ENCODE data around the gene OGA.

DNA sequence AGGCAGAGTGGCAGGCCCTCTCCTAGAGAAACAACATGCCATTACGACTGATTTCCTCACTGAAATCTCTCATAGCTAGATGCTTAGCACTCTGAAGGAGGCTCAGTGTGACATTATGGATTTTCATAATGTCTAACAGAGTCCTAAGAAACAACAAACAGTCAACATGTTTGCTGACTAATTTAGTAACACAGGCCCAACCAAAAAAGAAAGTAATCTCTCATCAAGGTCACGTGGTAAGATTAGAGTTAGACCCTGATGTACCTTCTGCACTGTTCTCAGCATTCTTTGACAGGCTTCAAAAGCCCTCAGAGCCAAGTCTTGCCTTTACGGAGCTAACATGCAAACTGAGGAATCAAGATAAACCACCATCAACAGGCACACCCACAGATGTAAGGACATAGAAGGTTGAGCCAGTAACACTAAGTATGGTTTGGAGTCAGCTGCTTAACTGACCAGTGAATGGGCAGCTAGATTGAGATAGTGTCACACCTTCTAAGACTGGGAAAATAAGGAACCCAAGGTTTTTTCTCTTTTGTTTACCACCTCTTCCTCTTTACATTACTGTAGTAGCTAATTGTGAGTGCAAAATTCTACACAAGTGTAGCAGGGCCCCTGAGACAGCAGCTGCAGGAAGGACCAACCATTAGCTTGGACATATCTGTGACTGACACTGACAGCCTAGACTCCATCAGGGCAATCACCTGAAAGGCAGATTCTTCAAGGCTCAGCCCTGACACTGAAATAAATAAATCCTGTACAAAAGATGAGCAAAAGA, 40.7 kb upstream of the OGA start:
- TF ChIP-seq, protein P1, sequence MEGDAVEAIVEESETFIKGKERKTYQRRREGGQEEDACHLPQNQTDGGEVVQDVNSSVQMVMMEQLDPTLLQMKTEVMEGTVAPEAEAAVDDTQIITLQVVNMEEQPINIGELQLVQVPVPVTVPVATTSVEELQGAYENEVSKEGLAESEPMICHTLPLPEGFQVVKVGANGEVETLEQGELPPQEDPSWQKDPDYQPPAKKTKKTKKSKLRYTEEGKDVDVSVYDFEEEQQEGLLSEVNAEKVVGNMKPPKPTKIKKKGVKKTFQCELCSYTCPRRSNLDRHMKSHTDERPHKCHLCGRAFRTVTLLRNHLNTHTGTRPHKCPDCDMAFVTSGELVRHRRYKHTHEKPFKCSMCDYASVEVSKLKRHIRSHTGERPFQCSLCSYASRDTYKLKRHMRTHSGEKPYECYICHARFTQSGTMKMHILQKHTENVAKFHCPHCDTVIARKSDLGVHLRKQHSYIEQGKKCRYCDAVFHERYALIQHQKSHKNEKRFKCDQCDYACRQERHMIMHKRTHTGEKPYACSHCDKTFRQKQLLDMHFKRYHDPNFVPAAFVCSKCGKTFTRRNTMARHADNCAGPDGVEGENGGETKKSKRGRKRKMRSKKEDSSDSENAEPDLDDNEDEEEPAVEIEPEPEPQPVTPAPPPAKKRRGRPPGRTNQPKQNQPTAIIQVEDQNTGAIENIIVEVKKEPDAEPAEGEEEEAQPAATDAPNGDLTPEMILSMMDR (IDR thresholded peaks at IDR 0.05; ENCODE audit: poor library complexity), result no peak
- TF ChIP-seq EZH2 (IDR thresholded peaks at IDR 0.05; ENCODE audit: borderline replicate concordance), result no peak
